Upper lobe of left lung (tissue), 4 donors: Measurements from ENCODE around the gene ATP23.

ENCODE experiments used
- EP300 ChIP-seq, 4 donors: sonication (generic); formaldehyde crosslinking; IDR thresholded peaks; one replicate each; pipeline ENCODE4 v1.5.1; 2017; ENCODE audit warnings: antibody characterized with exemption in 4 of 4, control low read depth in 2 of 4
- POLR2A ChIP-seq, 4 donors: fragments of 450-650 bp; IDR thresholded peaks; one replicate each; pipeline ENCODE4 v1.5.1; 2016 to 2017; ENCODE audit warnings: antibody characterized with exemption in 4 of 4, mild to moderate bottlenecking in 2 of 4
- TF ChIP-seq, protein P1 (sequence below), 6 experiments: fragments of 450-650 bp in 4 of 6; fragments of 200-600 bp in 2 of 6; sonication (generic) in 2 of 6; IDR thresholded peaks; one replicate each; pipeline ENCODE4 v1.5.1; 2016 to 2019; ENCODE audit warnings: antibody characterized with exemption in 6 of 6

- TF ChIP-seq, protein P1, sequence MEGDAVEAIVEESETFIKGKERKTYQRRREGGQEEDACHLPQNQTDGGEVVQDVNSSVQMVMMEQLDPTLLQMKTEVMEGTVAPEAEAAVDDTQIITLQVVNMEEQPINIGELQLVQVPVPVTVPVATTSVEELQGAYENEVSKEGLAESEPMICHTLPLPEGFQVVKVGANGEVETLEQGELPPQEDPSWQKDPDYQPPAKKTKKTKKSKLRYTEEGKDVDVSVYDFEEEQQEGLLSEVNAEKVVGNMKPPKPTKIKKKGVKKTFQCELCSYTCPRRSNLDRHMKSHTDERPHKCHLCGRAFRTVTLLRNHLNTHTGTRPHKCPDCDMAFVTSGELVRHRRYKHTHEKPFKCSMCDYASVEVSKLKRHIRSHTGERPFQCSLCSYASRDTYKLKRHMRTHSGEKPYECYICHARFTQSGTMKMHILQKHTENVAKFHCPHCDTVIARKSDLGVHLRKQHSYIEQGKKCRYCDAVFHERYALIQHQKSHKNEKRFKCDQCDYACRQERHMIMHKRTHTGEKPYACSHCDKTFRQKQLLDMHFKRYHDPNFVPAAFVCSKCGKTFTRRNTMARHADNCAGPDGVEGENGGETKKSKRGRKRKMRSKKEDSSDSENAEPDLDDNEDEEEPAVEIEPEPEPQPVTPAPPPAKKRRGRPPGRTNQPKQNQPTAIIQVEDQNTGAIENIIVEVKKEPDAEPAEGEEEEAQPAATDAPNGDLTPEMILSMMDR (IDR thresholded peaks at IDR 0.05), result no peak
- TF ChIP-seq EP300 (IDR thresholded peaks at IDR 0.05) (no peak), POLR2A (IDR thresholded peaks at IDR 0.05) (no peak)
Observed at GRCh38 chr12:57998251-57998650, 56.9 kb downstream of the ATP23 start.
